Bronchial epithelial cell (primary cell): Measurements from ENCODE around the gene ZNF454. TPM values are rescaled to one million over a fixed set of nuclear protein-coding genes. Genes with fewer than 3 reads are reported as not detected.

Experiments
- DNase-seq: peaks from one replicate; pipeline ENCODE4 v3.0.0-alpha.2; 2010; ENCODE audit warnings: low read depth
- FAIRE-seq: peaks from 2 replicates; lab custom pipeline; 2011; peaks lifted over from hg19 to GRCh38; lab: Jason Lieb, UNC
- H3K27me3 ChIP-seq: 2 replicates; pipeline ENCODE4 v1.5.1; 2011; ENCODE audit warnings: low read length; ENCODE audit not compliant: control insufficient read depth, insufficient read depth
- H3K36me3 ChIP-seq: 2 replicates; pipeline ENCODE4 v1.5.1; 2011; ENCODE audit warnings: low read length; ENCODE audit not compliant: control insufficient read depth, insufficient read depth
- H3K4me3 ChIP-seq: 2 replicates; pipeline ENCODE4 v1.5.1; 2011; ENCODE audit warnings: mild to moderate bottlenecking, low read depth, low read length, control low read depth
- CTCF ChIP-seq: IDR thresholded peaks from 2 replicates; pipeline ENCODE4 v1.5.1; 2011; ENCODE audit warnings: mild to moderate bottlenecking, moderate library complexity, low read length, control low read depth, inconsistent platforms; ENCODE audit not compliant: insufficient read depth, severe bottlenecking
- total RNA-seq: library from RNA; depleted of rRNA; stranded (reverse); fragments of >200 nt; gene quantifications from 2 replicates; pipeline ENCODE4 v1.2.1, GENCODE V29; 2014

ZNF454 gene
- total RNA-seq, 1 donor from 2014 or later = 0.26 TPM

- DNase-seq (no peak), FAIRE-seq (no peak)
- Histone ChIP-seq H3K4me3 (no peak overlapping the region), H3K36me3 (no peaks in the 10 kb centered on the region), H3K27me3 (no peaks in the 10 kb centered on the region)
- no peak for TF ChIP-seq CTCF
Observed at GRCh38 chr5:178991190-178992145, 50.5 kb downstream of the ZNF454 start.

GRCh38 chr5:178992291-178992895 lies 51.4 kb downstream of the ZNF454 start:
- Histone ChIP-seq H3K27me3 (no peaks in the 10 kb centered on the region), H3K4me3 (no peak overlapping the region), H3K36me3 (no peaks in the 10 kb centered on the region)
- no peak for TF ChIP-seq CTCF
- no peak for DNase-seq
- FAIRE-seq = no peak

DNA sequence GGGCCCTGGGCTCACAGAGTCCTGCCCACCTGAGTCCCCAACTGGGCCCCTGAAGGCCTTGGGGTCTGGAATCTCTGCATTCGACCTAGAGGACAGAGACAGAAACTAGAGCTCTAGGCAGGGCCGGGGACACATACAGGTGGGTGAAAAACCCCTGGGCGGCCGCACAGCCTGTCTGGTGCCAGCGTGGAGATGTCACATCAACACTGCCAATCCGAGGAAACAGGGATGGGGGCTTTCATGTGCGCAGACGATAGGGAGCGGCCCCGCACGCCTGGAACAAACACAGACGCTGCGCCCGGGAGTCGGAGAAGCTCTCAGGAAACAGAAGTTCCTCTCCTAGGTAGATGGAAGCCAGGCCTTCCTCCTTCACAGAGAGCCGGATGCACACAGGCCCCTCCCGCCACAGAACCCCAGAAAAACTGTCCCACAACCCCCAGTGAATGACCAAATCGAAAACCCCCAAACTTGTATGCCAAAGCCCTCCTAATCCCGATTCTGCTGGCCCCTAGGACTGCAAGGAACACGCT lies 52.3 kb downstream of the ZNF454 start:
- no peaks in the 10 kb centered on the region for H3K36me3 ChIP-seq
- no peak overlapping the region for H3K4me3 ChIP-seq
- no peak for TF ChIP-seq CTCF
- DNase-seq (no peak), FAIRE-seq (no peak)
- H3K27me3 ChIP-seq = no peaks in the 10 kb centered on the region

GRCh38 chr5:178993955-178994579 lies 53.1 kb downstream of the ZNF454 start:
- Histone ChIP-seq H3K27me3 (no peaks in the 10 kb centered on the region), H3K36me3 (no peaks in the 10 kb centered on the region), H3K4me3 (no peak overlapping the region)
- no peak for FAIRE-seq
- DNase-seq = no peak
- TF ChIP-seq CTCF = no peak

DNA sequence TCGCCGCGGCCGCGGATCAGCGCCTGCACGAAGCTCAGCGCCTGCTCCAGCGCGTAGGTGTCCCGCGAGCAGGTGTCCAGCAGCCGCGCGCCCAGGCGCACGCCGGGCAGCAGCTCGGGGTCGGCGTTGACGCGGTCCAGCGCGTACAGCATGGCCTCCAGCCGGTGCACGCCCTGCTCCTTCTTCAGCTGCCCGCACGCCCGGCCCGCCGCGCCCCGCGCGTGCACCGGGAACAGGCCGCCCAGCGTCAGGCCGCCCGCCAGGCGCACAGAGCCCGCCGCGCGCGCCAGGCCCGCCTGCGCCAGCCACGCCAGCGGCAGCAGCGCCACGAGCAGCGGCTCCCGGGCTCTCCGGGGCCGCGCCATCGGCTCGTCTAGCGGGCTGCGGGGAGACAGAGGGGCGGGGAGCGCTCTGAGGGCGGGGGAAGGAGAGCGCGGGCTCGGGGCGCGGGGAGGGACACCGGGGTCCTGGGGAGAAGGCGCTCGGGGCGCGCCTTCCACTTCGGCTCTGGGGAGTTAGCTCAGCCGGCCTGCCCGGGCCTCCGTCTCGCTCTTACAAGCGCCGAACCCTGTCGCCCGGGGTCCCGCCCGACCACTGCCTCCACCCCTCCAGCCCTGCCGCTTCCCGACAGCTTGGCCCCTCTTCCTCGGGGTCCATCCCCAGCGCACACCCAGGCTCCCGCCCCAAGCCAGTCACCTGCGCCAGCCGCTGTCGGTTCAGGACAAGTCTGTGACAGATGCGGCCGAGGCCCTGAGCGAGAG lies 53.8 kb downstream of the ZNF454 start, which contains the start of gene GRM6:
TSS of gene GRM6 (minus strand) at position 741 of the 761 bp plus-strand sequence. CDS start at position 365, 376 bp downstream.
- Histone ChIP-seq H3K27me3 (no peaks in the 10 kb centered on the region), H3K36me3 (no peaks in the 10 kb centered on the region), H3K4me3 (no peak within 1 kb of the TSS)
- DNase-seq (no peak), FAIRE-seq (no peak)
- TF ChIP-seq CTCF = no peak
